SU-DHL-6 (cell line): Measurements from ENCODE around the gene POC1A.

ENCODE experiments used
- H2AFZ ChIP-seq: fragments of 200-600 bp; sonication (generic); 2 replicates; pipeline ENCODE4 v1.6.1; 2014; ENCODE audit warnings: low read depth, mild to moderate bottlenecking, moderate library complexity, mixed read lengths, antibody characterized with exemption, low read length; ENCODE audit not compliant: severe bottlenecking
- H3F3A ChIP-seq: fragments of 200-600 bp; shearing (Covaris generic); 2 replicates; pipeline ENCODE4 v1.6.0; 2016; ENCODE audit warnings: antibody characterized with exemption, mild to moderate bottlenecking; ENCODE audit not compliant: insufficient read depth
- H3K27ac ChIP-seq: fragments of 200-600 bp; sonication (generic); 2 replicates; pipeline ENCODE4 v1.5.1; 2016; ENCODE audit warnings: low read depth, mild to moderate bottlenecking, low read length, moderate library complexity, mixed read lengths
- H3K27me3 ChIP-seq: fragments of 200-600 bp; sonication (generic), shearing (Covaris generic); 2 replicates; pipeline ENCODE4 v1.6.0; 2014; ENCODE audit warnings: mild to moderate bottlenecking, low read length
- H3K36me3 ChIP-seq: fragments of 200-600 bp; sonication (generic); 2 replicates; pipeline ENCODE4 v1.6.1; 2014; ENCODE audit warnings: mild to moderate bottlenecking, low read length, mixed read lengths
- H3K4me2 ChIP-seq: fragments of 300-600, 200-600 bp; shearing (Covaris generic), sonication (generic); 2 replicates; pipeline ENCODE4 v1.6.0; 2014; ENCODE audit warnings: low read length, low read depth, mild to moderate bottlenecking; ENCODE audit not compliant: poor library complexity, severe bottlenecking
- H3K4me3 ChIP-seq: fragments of 200-600 bp; sonication (generic); 2 replicates; pipeline ENCODE4 v1.5.1; 2014; ENCODE audit warnings: antibody characterized with exemption, low read length, mild to moderate bottlenecking, mixed read lengths; ENCODE audit not compliant: insufficient read depth, poor library complexity, severe bottlenecking
- H3K79me2 ChIP-seq: fragments of 200-600 bp; sonication (generic); 2 replicates; pipeline ENCODE4 v1.6.1; 2014; ENCODE audit warnings: mild to moderate bottlenecking, low read length, moderate library complexity; ENCODE audit not compliant: insufficient read depth
- H3K9ac ChIP-seq: fragments of 200-600 bp; sonication (generic); 2 replicates; pipeline ENCODE4 v1.7.0; 2014; ENCODE audit warnings: mild to moderate bottlenecking, low read length
- H3K9me2 ChIP-seq: fragments of 200-600 bp; sonication (generic); replicated peaks from 2 replicates; pipeline ENCODE4 v1.6.1; 2014; ENCODE audit warnings: low read length; ENCODE audit not compliant: insufficient read depth
- H3K9me3 ChIP-seq: fragments of 200-600 bp; sonication (generic); 2 replicates; pipeline ENCODE4 v1.6.1; 2014; ENCODE audit warnings: low read length, mixed read lengths; ENCODE audit not compliant: insufficient read depth
- H4K20me1 ChIP-seq: fragments of 200-600 bp; sonication (generic); 2 replicates; pipeline ENCODE4 v1.6.1; 2014; ENCODE audit warnings: low read depth, mild to moderate bottlenecking, antibody characterized with exemption, low read length, moderate library complexity, mixed read lengths
- EZH2phosphoT487 ChIP-seq: fragments of 200-600 bp; sonication (generic), shearing (Covaris generic); conservative IDR thresholded peaks from 2 replicates; pipeline ENCODE4 v1.6.1; 2018; ENCODE audit warnings: mild to moderate bottlenecking, antibody characterized with exemption, low read length, moderate library complexity, mixed read lengths
- TF ChIP-seq, protein P1 (sequence below): fragments of 200-600 bp; sonication (generic); IDR thresholded peaks from one replicate; pipeline ENCODE4 v1.5.1; 2017; ENCODE audit warnings: antibody characterized with exemption, mild to moderate bottlenecking, low read length, moderate library complexity; ENCODE audit not compliant: insufficient read depth, poor library complexity, severe bottlenecking

POC1A gene

DNA sequence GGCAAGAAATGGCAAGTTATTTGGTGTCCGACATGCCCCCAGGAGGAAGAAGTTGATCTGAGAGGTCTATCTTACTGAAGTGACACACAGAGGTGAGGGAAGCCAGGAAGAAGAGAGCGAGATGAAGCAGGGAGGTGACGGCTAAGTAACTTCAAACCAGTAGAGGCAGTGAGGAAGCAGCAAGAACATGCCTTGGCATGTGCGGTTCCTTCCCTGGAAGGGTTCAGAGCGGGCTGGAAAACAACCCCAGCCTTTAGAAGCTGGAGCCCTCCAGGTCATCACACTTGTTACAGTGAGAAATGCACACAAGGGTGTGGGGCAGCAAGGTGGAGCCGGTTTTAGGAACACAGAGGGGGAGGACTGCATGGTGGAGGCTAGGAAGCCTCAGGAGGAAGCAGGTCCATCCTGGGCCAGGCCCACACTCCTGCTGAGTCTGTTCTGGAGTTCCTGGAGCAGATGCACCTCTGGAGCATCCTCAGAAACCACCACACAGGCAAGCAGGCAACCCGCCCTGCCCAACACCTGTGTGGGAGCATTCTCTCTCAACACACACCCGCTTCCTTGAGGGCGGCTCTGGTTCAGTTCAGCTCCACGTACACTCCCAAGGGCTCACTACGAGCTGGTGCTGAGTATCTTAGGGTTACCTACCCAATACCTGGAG lies 47.1 kb downstream of the POC1A start:
- Histone ChIP-seq H3K36me3 (peaks cover 3% of the 10 kb centered on the region; the same call in 1 of the 2 replicates), H2AFZ (no peak overlapping the region), H4K20me1 (no peaks in the 10 kb centered on the region), H3K9ac (no peak overlapping the region), H3F3A (no peaks in the 10 kb centered on the region), H3K27me3 (no peaks in the 10 kb centered on the region), H3K9me3 (no peaks in the 10 kb centered on the region), H3K4me2 (no peak overlapping the region), H3K79me2 (no peaks in the 10 kb centered on the region), H3K27ac (no peak overlapping the region), H3K9me2 (no peaks in the 10 kb centered on the region), H3K4me3 (no peak overlapping the region)
- no peak for TF ChIP-seq EZH2phosphoT487
- TF ChIP-seq, protein P1, sequence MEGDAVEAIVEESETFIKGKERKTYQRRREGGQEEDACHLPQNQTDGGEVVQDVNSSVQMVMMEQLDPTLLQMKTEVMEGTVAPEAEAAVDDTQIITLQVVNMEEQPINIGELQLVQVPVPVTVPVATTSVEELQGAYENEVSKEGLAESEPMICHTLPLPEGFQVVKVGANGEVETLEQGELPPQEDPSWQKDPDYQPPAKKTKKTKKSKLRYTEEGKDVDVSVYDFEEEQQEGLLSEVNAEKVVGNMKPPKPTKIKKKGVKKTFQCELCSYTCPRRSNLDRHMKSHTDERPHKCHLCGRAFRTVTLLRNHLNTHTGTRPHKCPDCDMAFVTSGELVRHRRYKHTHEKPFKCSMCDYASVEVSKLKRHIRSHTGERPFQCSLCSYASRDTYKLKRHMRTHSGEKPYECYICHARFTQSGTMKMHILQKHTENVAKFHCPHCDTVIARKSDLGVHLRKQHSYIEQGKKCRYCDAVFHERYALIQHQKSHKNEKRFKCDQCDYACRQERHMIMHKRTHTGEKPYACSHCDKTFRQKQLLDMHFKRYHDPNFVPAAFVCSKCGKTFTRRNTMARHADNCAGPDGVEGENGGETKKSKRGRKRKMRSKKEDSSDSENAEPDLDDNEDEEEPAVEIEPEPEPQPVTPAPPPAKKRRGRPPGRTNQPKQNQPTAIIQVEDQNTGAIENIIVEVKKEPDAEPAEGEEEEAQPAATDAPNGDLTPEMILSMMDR = no peak

DNA sequence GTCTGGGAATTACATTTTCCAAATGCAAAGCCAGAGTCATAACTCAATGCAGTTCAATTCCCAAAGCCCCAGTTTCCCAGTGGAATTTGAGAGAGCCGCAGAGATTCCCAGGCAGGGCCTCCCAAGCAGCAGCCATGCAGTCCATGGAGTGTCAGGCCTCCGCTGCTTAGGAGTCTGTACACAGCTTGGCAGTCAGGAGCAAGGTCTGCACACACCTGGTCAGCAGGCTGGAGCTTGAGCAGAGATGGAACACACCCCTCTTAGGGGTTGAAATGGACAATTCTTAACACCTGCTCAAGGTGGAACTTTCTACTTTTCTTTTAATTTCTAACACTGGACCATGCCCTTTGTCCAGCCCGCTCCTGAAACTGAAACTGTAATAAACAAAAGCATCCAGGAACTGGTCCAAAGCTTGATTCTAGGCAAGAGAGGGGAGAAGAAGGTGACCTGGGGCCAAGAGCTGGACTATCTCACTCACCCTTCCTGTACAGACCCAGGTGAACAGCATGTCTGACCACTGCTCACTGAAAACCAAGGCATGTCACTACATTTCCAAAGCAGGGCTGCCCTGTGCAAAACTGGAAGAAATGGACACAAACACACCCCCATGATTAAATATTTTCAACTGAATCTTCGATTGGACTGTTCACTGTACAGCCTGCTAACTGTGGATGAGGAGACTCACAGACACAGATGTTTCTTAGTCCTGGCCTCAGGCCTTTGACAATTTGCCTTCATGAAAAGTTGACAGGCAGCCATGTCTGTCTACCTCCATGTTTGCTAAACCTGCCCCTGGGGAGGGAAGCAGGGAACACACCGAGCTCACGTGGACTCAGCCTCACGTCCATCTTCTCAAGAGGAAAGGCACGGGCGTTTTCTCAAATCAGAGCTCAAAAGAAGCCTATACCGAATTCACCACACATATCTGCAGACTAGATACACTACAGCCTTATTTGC lies 49.3 kb downstream of the POC1A start:
- Histone ChIP-seq H3K4me3 (no peak overlapping the region), H2AFZ (no peak overlapping the region), H3K9ac (no peak overlapping the region), H3K27me3 (no peaks in the 10 kb centered on the region), H3F3A (no peaks in the 10 kb centered on the region), H3K27ac (no peak overlapping the region), H3K79me2 (no peaks in the 10 kb centered on the region), H3K9me3 (no peaks in the 10 kb centered on the region), H4K20me1 (no peaks in the 10 kb centered on the region), H3K9me2 (no peaks in the 10 kb centered on the region), H3K4me2 (no peak overlapping the region), H3K36me3 (peaks cover 10% of the 10 kb centered on the region; the same call in 1 of the 2 replicates)
- no peak for TF ChIP-seq EZH2phosphoT487
- TF ChIP-seq, protein P1 = no peak

DNA sequence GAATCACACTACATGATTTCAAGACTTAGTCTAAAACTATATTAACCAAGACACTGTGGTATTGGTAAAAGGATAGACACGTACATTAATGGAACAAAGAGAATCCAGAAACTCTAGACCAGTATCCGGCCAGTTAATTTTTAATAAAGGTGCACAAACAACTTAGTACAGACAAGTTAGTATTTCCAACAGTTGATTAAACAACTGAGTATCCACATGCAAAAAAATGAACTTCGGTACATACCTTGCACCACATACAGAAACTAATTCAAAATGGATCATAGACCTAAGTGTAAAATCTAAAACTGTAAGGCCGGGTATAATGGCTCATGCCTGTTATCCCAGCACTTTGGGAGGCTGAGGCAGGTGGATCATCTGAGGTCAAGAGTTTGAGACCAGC lies 51.3 kb downstream of the POC1A start:
- Histone ChIP-seq H3K27me3 (no peaks in the 10 kb centered on the region), H3K4me2 (no peak overlapping the region), H3K9me2 (no peaks in the 10 kb centered on the region), H3F3A (no peaks in the 10 kb centered on the region), H3K4me3 (no peak overlapping the region), H2AFZ (no peak overlapping the region), H3K9me3 (no peaks in the 10 kb centered on the region), H4K20me1 (no peaks in the 10 kb centered on the region), H3K79me2 (no peaks in the 10 kb centered on the region), H3K36me3 (peaks cover 10% of the 10 kb centered on the region; the same call in 1 of the 2 replicates), H3K27ac (no peak overlapping the region), H3K9ac (no peak overlapping the region)
- TF ChIP-seq EZH2phosphoT487 = no peak
- TF ChIP-seq, protein P1 = no peak
